ENCODE results near the gene CCDC124.

CCDC124 gene

GRCh38 chr19:17965370-17966128 is 32.7 kb downstream of the CCDC124 start:
- CTCF ChIA-PET = interaction anchor here (1.2 kb wide), 1 partner anchor 14 kb away, joined by 3 read pairs; no protein-coding TSS in a partner anchor
- TF ChIP-seq HDGF (IDR thresholded peaks at IDR 0.05; ENCODE audit: borderline replicate concordance) = no peak
- DNase-seq (ENCODE audit: extremely low spot score) = no peak
- POLR2A ChIA-PET = interaction anchor here (1.2 kb wide), 1 partner anchor 10 kb away, joined by 3 read pairs; no protein-coding TSS in a partner anchor

GRCh38 chr19:17966129-17966483 is 33.3 kb downstream of the CCDC124 start:
- no peak for TF ChIP-seq FOXK2 (IDR thresholded peaks at IDR 0.05)
- no peak for DNase-seq (ENCODE audit: extremely low spot score)
- ChIA-PET POLR2A (interaction anchor here (1.2 to 1.4 kb wide), 2 partner anchors 9 to 33 kb away, joined by 3 to 5 read pairs; partner anchors contain the start of gene CCDC124), CTCF (interaction anchor here (1.2 kb wide), 1 partner anchor 15 kb away, joined by 3 read pairs; no protein-coding TSS in a partner anchor)

GRCh38 chr19:17966550-17967256 is 33.9 kb downstream of the CCDC124 start, which contains the start of gene KCNN1:
Gene KCNN1 (plus strand): TSS chr19:17967107. CDS start chr19:17973889, 6,782 bp downstream.
- CTCF ChIA-PET = interaction anchor here (1.2 kb wide), 1 partner anchor 15 kb away, joined by 3 read pairs; no protein-coding TSS in a partner anchor
- TF ChIP-seq FOXK2 (IDR thresholded peaks at IDR 0.05) = no peak
- TF ChIP-seq PKNOX1 (IDR thresholded peaks at IDR 0.05) = no peak
- TF ChIP-seq SUZ12 (IDR thresholded peaks at IDR 0.05) = no peak
- no peak for TF ChIP-seq SP1 (IDR thresholded peaks at IDR 0.05)
- TF ChIP-seq BHLHE40 (IDR thresholded peaks at IDR 0.05; ENCODE audit: borderline replicate concordance) = no peak
- POLR2A ChIA-PET = interaction anchor here (1.2 to 1.4 kb wide), 2 partner anchors 9 to 34 kb away, joined by 3 to 5 read pairs; partner anchors contain the start of gene CCDC124
- peak; percentile 92 for DNase-seq (ENCODE audit: extremely low spot score)

- no peak for DNase-seq (ENCODE audit: extremely low spot score)
- no peak for TF ChIP-seq FOXK2 (IDR thresholded peaks at IDR 0.05)
- no peak for TF ChIP-seq LEF1 (IDR thresholded peaks at IDR 0.05; ENCODE audit: borderline replicate concordance)
- no peak for TF ChIP-seq FOXM1 (IDR thresholded peaks at IDR 0.05; ENCODE audit: borderline replicate concordance)
- no peak for TF ChIP-seq L3MBTL2 (conservative IDR thresholded peaks at IDR 0.05)
- ChIA-PET CTCF (no interaction called here), POLR2A (interaction anchor here (1.4 to 2.2 kb wide), 2 partner anchors 18 to 35 kb away, joined by 5 read pairs; partner anchors contain the start of gene CCDC124)
Observed at GRCh38 chr19:17967257-17968051, 34.6 kb downstream of the CCDC124 start.

GRCh38 chr19:17968362-17968761 is 35.5 kb downstream of the CCDC124 start:
- POLR2A ChIA-PET = interaction anchor here (0.7 to 2.2 kb wide), 2 partner anchors 19 to 307 kb away, joined by 3 to 5 read pairs; no protein-coding TSS in a partner anchor
- no peak for DNase-seq (ENCODE audit: extremely low spot score)
- CTCF ChIA-PET = no interaction called here
- TF ChIP-seq ARNT (IDR thresholded peaks at IDR 0.05) = no peak
- TF ChIP-seq ELF4 (IDR thresholded peaks at IDR 0.05) = no peak

GRCh38 chr19:17969096-17969792 is 36.4 kb downstream of the CCDC124 start:
- ChIA-PET POLR2A (interaction anchor here (0.7 to 2.2 kb wide), 2 partner anchors 16 to 20 kb away, joined by 3 to 5 read pairs; no protein-coding TSS in a partner anchor), CTCF (interaction anchor here (0.6 kb wide), 1 partner anchor 14 kb away, joined by 4 read pairs; no protein-coding TSS in a partner anchor)
- TF ChIP-seq ZNF384 (IDR thresholded peaks at IDR 0.05) (no peak), TARDBP (IDR thresholded peaks at IDR 0.05) (no peak), BHLHE40 (IDR thresholded peaks at IDR 0.05; ENCODE audit: borderline replicate concordance) (no peak), FOXA1 (IDR thresholded peaks at IDR 0.05) (no peak), L3MBTL2 (conservative IDR thresholded peaks at IDR 0.05) (no peak), SUZ12 (IDR thresholded peaks at IDR 0.05) (no peak), ARNT (IDR thresholded peaks at IDR 0.05) (no peak)
- DNase-seq (ENCODE audit: extremely low spot score) = no peak

GRCh38 chr19:17972230-17972629 is 39.4 kb downstream of the CCDC124 start:
- CTCF ChIA-PET = no interaction called here

More at GRCh38 chr19:17972230-17972629, 39.4 kb downstream of the CCDC124 start:
- no peak for DNase-seq (ENCODE audit: extremely low spot score)
- TF ChIP-seq FOXM1 (IDR thresholded peaks at IDR 0.05; ENCODE audit: borderline replicate concordance) (no peak), NFRKB (IDR thresholded peaks at IDR 0.05) (no peak), HDGF (IDR thresholded peaks at IDR 0.05; ENCODE audit: borderline replicate concordance) (no peak), ELF4 (IDR thresholded peaks at IDR 0.05) (no peak), CTBP1 (IDR thresholded peaks at IDR 0.05; ENCODE audit: borderline replicate concordance) (no peak), SUZ12 (IDR thresholded peaks at IDR 0.05) (no peak), PKNOX1 (IDR thresholded peaks at IDR 0.05) (no peak), FOXA1 (IDR thresholded peaks at IDR 0.05) (no peak), SP1 (IDR thresholded peaks at IDR 0.05) (no peak), L3MBTL2 (conservative IDR thresholded peaks at IDR 0.05) (no peak), TARDBP (IDR thresholded peaks at IDR 0.05) (no peak)
- POLR2A ChIA-PET = no interaction called here
